ENCODE measurements around the gene KRTAP24-1.

KRTAP24-1 gene

DNA sequence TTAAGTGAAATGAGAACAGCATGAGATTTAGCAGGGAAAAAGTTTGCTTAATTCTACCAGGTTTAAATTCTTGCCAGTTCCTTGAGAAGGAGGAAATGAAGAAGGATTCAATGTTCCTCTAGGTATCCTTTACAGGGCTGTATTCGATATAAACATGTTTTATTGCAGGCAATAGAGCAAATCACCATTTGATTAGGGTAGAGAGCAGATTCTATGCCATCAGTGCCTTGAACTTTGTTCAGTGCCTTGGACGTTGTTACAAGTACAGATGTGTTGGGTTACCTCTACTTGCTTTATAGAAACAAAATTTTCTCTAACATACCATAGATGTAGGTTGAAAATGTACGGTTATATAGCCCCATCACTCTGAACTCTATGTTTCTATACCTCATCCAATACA is 48.7 kb downstream of the KRTAP24-1 start:
- DNase-seq (ENCODE audit: low read depth), result no peak

DNA sequence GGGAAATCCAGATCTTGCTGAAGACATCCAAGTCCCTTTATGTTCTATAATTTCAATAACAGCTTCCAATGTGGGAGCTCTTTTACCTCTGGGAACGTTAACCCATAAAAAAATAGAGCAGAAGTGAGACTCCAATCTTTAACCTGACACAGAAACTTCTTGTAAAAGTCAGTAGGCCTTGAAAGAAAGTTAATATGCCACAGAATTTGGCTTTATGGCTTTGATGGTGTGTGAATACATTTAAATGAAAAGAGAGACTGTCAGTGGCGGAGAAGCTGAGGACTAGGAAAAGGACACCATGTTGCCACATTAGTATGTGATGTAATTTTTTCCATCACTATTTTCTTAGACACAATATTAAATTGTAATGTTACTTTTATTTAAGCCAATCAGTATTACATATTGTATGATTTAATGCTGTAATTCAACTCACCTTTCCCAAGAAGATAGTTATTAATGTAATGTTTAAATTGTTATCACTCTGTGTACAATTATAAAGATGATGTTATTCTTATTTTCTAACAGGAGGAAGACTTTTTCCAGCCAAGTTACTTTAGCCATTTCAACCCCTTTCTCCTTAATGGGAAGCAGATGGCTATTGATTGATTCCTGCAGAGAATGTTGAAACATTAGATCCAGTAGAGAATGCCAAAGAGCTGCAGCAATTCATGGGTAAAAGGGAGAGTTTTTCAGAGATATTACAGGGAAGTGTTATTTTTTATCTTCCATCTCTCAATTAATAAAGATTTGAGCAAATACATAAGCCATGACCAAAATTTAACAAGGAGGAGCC is 49.3 kb downstream of the KRTAP24-1 start:
- no peak for DNase-seq (ENCODE audit: low read depth)

DNA sequence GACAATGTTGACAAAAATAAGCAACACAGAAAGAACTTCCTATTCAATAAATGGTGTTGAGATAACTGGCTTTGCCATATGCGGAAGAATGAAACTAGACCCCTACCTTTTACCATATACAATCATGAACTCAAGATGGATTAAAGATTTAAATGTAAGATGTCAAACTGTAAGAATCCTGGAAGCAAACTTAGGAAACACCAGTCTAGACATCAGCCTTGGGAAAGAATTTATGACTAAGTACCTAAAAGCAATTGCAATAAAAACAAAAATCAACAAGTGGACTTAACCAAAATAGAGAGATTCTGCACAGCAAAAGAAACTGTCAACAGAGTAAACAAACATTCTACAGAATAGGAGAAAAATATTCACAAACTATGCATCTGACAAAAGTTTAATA is 50.7 kb downstream of the KRTAP24-1 start:
- DNase-seq (ENCODE audit: low read depth), result no peak

All from stimulated activated CD8-positive, alpha-beta memory T cell treated with anti-CD3 and anti-CD28 coated beads, Interleukin-12 subunit alpha, Interleukin-12 subunit beta, amount 100 ng/mL, for 4 hours (primary cell).